AG04450 (cell line): ENCODE data around the gene SPCS3. TPM values are rescaled to one million over a fixed set of nuclear protein-coding genes. Genes with fewer than 3 reads are reported as not detected.
"Not testable (repeated sequence)": the region's sequence is repeated elsewhere in the genome, so short reads cannot be mapped to it uniquely, and the experiment has no call there.

Source experiments
- CTCF ChIA-PET: fragments of 300-600, 350-600 bp; formaldehyde crosslinking; extraction: SDS; loops from one replicate; lab custom pipeline; 2022; ENCODE audit warnings: antibody characterized with exemption, inconsistent platforms; lab: Charles Lee
- POLR2A ChIA-PET: fragments of 350-600 bp; formaldehyde crosslinking; extraction: SDS; loops from one replicate; lab custom pipeline; 2021; ENCODE audit warnings: antibody characterized with exemption, inconsistent platforms; lab: Yijun Ruan, JAX
- DNase-seq: peaks from one replicate; pipeline ENCODE4 v3.0.0-alpha.2; 2011; ENCODE audit warnings: low read depth, low spot score
- H3K27ac ChIP-seq: one replicate; pipeline ENCODE4 v1.5.1; 2012; ENCODE audit warnings: low read depth, low read length, control low read depth
- H3K27me3 ChIP-seq: one replicate; pipeline ENCODE4 v1.6.0; 2012; ENCODE audit warnings: low read length; ENCODE audit not compliant: control insufficient read depth, insufficient read depth
- H3K4me3 ChIP-seq: 2 replicates; pipeline ENCODE4 v1.5.1; 2011; ENCODE audit warnings: mild to moderate bottlenecking, low read depth, low read length, control low read depth
- H3K9me3 ChIP-seq: 2 replicates; pipeline ENCODE4 v1.5.1; 2012; ENCODE audit warnings: low read length; ENCODE audit not compliant: control insufficient read depth, insufficient read depth
- polyA plus RNA-seq: library from polyadenylated mRNA; depleted of rRNA; stranded (reverse); fragments of >200 nt; gene quantifications from 2 replicates; pipeline ENCODE4 v1.2.3, GENCODE V29; 2011
- TF ChIP-seq, protein P1 (sequence below): IDR thresholded peaks from 2 replicates; pipeline ENCODE4 v1.5.1; 2011; ENCODE audit warnings: low read depth, low read length, control low read depth, inconsistent platforms

Gene SPCS3
- polyA plus RNA-seq, 1 experiment: 84.3 TPM

DNA sequence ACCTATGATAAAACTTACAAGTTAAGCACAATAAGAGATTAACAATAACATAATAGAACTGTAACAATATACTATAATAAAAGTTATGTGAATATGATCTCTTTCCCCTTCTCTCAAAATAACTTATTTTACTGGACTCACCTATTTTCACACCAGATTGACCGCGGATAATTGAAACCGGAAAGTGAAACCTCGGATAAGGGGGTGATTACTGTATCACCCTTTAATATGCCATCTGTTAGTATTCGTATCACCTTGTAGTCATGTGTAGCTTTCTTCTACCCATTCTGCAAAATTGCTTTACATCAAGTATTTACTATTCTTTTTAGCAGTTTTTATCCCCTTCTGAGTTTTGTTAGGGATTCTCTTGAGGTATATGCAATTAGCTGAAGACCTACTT lies 1.8 kb downstream of the SPCS3 start:
- no peak overlapping the region for H3K27ac ChIP-seq
- TF ChIP-seq, protein P1, sequence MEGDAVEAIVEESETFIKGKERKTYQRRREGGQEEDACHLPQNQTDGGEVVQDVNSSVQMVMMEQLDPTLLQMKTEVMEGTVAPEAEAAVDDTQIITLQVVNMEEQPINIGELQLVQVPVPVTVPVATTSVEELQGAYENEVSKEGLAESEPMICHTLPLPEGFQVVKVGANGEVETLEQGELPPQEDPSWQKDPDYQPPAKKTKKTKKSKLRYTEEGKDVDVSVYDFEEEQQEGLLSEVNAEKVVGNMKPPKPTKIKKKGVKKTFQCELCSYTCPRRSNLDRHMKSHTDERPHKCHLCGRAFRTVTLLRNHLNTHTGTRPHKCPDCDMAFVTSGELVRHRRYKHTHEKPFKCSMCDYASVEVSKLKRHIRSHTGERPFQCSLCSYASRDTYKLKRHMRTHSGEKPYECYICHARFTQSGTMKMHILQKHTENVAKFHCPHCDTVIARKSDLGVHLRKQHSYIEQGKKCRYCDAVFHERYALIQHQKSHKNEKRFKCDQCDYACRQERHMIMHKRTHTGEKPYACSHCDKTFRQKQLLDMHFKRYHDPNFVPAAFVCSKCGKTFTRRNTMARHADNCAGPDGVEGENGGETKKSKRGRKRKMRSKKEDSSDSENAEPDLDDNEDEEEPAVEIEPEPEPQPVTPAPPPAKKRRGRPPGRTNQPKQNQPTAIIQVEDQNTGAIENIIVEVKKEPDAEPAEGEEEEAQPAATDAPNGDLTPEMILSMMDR: no peak
- H3K9me3 ChIP-seq: no peaks in the 10 kb centered on the region
- ChIA-PET CTCF (interaction anchor here (1.6 kb wide), 1 partner anchor 286 kb away, joined by 4 read pairs; no protein-coding TSS in a partner anchor), POLR2A (interaction anchor here (0.7 kb wide), 1 partner anchor 40 kb away, joined by 6 read pairs; no protein-coding TSS in a partner anchor)
- H3K27me3 ChIP-seq: no peaks in the 10 kb centered on the region
- no peak for DNase-seq
- peak overlapping the region; percentile 90 for H3K4me3 ChIP-seq

DNA sequence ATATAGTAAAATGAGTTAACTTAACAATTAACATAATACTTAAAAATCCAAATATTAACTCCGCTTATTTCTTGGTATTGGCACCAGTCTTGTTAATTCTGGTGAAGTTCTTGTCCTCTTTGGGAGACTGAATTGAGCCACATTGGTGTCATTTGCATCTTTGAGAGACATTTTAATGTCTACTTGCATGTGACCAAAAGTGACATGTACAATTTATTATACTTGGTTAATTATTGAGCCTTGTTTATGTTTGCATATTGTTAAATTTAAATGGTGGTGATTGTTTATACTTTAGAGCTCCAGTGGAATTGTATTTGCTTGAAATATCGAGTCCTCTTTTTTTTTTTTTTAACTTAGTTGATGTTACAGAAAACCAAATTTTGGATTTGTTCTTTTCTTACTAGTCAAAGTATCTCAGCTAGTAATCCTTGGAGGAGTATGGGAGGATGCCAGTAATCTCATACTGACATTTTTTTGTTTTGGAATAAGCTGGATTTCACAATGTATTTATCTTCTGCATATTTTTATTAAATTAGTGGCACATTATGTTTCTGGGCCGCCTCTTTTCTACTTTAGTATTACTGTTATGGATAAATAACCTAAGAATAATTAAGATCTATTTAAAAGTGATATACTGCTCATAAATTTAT lies 3.9 kb downstream of the SPCS3 start:
- ChIA-PET POLR2A (interaction anchor here (0.7 kb wide), 1 partner anchor 21 kb away, joined by 6 read pairs; no protein-coding TSS in a partner anchor), CTCF (interaction anchor here (0.6 to 3.1 kb wide), 5 partner anchors 16 to 224 kb away, joined by 3 to 20 read pairs (median 4); no protein-coding TSS in a partner anchor)
- Histone ChIP-seq H3K27me3 (no peaks in the 10 kb centered on the region), H3K9me3 (no peaks in the 10 kb centered on the region), H3K27ac (no peak overlapping the region), H3K4me3 (no peak overlapping the region; the same call in 1 of the 2 replicates)
- no peak for DNase-seq
- TF ChIP-seq, protein P1: no peak

DNA sequence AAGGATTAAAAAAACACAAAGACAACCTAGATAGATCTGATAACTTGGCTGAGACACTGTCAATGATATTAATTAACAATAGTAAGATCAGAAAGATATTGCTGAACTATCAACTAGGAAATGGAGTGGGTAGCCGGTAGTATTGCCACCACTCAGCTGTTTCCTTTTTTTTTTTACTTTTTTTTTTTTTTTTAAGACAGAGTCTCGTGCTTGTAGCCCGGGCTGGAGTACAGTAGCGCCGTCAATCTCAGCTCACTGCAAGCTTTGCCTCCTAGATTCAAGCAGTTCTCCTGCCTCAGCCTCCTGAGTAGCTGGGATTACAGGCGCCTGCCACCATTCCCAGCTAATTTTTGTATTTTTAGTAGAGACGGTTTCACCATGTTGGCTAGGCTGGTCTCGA lies 5.1 kb downstream of the SPCS3 start:
- H3K4me3 ChIP-seq, H3K9me3 ChIP-seq, DNase-seq, H3K27ac ChIP-seq, H3K27me3 ChIP-seq: not testable (repeated sequence)
- ChIA-PET POLR2A (interaction anchor here (0.7 kb wide), 1 partner anchor 263 kb away, joined by 6 read pairs; no protein-coding TSS in a partner anchor), CTCF (interaction anchor here (0.7 to 3.1 kb wide), 6 partner anchors 15 to 1016 kb away, joined by 3 to 20 read pairs (median 3); no protein-coding TSS in a partner anchor)

DNA sequence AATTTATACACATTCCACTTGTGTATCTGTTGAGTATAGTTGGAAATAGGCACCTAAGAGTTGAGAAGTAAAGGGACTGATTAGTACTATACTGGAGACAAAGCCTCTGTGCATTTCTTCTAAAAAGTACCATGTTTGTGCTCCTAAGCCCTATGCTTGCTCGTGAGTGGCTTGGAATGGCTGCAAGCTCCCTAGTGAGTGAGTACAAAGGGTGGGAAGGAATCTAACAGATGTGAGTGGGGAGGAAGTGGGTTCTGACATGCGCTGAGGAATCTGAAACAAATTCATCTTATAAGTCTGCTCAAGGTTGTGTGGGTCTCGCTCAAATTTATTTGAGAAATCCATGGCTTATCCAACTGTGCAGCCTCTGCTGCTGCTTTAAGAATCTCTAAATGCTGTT lies 13.3 kb downstream of the SPCS3 start:
- H3K27me3 ChIP-seq: no peaks in the 10 kb centered on the region
- CTCF ChIA-PET: interaction anchor here (0.6 to 2.4 kb wide), 4 partner anchors 8 to 1968 kb away, joined by 3 to 28 read pairs (median 6); no protein-coding TSS in a partner anchor
- peak; percentile 26 for DNase-seq
- POLR2A ChIA-PET: interaction anchor here (1.3 kb wide), 1 partner anchor 62 kb away, joined by 5 read pairs; no protein-coding TSS in a partner anchor
- H3K27ac ChIP-seq: peak overlapping the region; percentile 41
- H3K9me3 ChIP-seq: no peaks in the 10 kb centered on the region
- TF ChIP-seq, protein P1: no peak
- H3K4me3 ChIP-seq: no peak overlapping the region

DNA sequence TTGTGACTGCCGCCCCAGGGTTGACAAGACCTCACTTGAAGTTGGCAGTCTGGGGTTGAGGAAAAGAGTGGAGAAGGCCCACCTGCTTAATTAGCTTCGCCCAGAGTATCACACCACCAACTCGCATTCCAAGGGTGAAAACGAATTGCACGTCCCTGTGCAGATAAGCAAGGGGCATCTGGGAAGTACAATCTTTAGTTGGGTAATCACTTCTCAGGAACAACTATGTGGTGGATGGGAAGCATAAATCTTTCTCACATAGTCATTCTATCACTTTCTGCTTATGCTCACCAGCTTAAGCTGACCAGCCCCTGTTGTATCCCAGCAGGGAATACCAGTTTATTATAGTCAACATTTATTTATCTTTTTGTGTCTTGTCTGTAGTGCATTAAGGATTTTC lies 14.3 kb downstream of the SPCS3 start:
- Histone ChIP-seq H3K27ac (no peak overlapping the region), H3K4me3 (no peak overlapping the region), H3K9me3 (no peaks in the 10 kb centered on the region), H3K27me3 (no peaks in the 10 kb centered on the region)
- ChIA-PET CTCF (interaction anchor here (0.6 to 2.1 kb wide), 2 partner anchors 66 to 299 kb away, joined by 3 to 5 read pairs; no protein-coding TSS in a partner anchor), POLR2A (interaction anchor here (0.6 kb wide), 1 partner anchor 647 kb away, joined by 3 read pairs; no protein-coding TSS in a partner anchor)
- no peak for DNase-seq
- TF ChIP-seq, protein P1: no peak
